Measurements from ENCODE around the gene WWOX. TPM values are rescaled to one million over a fixed set of nuclear protein-coding genes. Genes with fewer than 3 reads are reported as not detected.
A peak's percentile ranks its signal among the peaks of the same experiment; 100 is the strongest.
"Not testable (repeated sequence)": the region's sequence is repeated elsewhere in the genome, so short reads cannot be mapped to it uniquely, and the experiment has no call there.

Gene WWOX
- total RNA-seq, 1 experiment from 2014 or later: 5.3 TPM

GRCh38 chr16:79013930-79014660, 914.6 kb downstream of the WWOX start:
- in situ Hi-C loops (cut with HindIII; ENCODE audit: low pct_unique_long_range_greater_than_20kb, low sequenced_read_pairs): no loop called here
- DNase-seq (ENCODE audit: low read depth, low spot score): no peak

- DNase-seq (ENCODE audit: low read depth, low spot score): no peak
- in situ Hi-C loops (cut with HindIII; ENCODE audit: low pct_unique_long_range_greater_than_20kb, low sequenced_read_pairs): no loop called here
Measured at GRCh38 chr16:79018650-79019429, 919.4 kb downstream of the WWOX start.

- DNase-seq (ENCODE audit: low read depth, low spot score): no peak
- in situ Hi-C loops (cut with HindIII; ENCODE audit: low pct_unique_long_range_greater_than_20kb, low sequenced_read_pairs): no loop called here
Measured at GRCh38 chr16:79019431-79019830, 920.0 kb downstream of the WWOX start.

- in situ Hi-C loops (cut with HindIII; ENCODE audit: low pct_unique_long_range_greater_than_20kb, low sequenced_read_pairs): no loop called here
- no peak for DNase-seq (ENCODE audit: low read depth, low spot score)
Measured at GRCh38 chr16:79021991-79022630, 922.7 kb downstream of the WWOX start.

- DNase-seq (ENCODE audit: low read depth, low spot score): no peak
- in situ Hi-C loops (cut with HindIII; ENCODE audit: low pct_unique_long_range_greater_than_20kb, low sequenced_read_pairs): no loop called here
Measured at GRCh38 chr16:79026117-79026516, 926.7 kb downstream of the WWOX start.

GRCh38 chr16:79036541-79036940, 937.1 kb downstream of the WWOX start:
- in situ Hi-C loops (cut with HindIII; ENCODE audit: low pct_unique_long_range_greater_than_20kb, low sequenced_read_pairs): no loop called here
- DNase-seq (ENCODE audit: low read depth, low spot score): no peak

- in situ Hi-C loops (cut with HindIII; ENCODE audit: low pct_unique_long_range_greater_than_20kb, low sequenced_read_pairs): no loop called here
- DNase-seq (ENCODE audit: low read depth, low spot score): no peak
Measured at GRCh38 chr16:79037521-79038373, 938.3 kb downstream of the WWOX start.

GRCh38 chr16:79041206-79041605, 941.8 kb downstream of the WWOX start:
- in situ Hi-C loops (cut with HindIII; ENCODE audit: low pct_unique_long_range_greater_than_20kb, low sequenced_read_pairs): no loop called here
- DNase-seq (ENCODE audit: low read depth, low spot score): no peak

- in situ Hi-C loops (cut with HindIII; ENCODE audit: low pct_unique_long_range_greater_than_20kb, low sequenced_read_pairs): no loop called here
- DNase-seq (ENCODE audit: low read depth, low spot score): no peak
Measured at GRCh38 chr16:79042141-79042540, 942.7 kb downstream of the WWOX start.

GRCh38 chr16:79042886-79043285, 943.4 kb downstream of the WWOX start:
- no peak for DNase-seq (ENCODE audit: low read depth, low spot score)
- in situ Hi-C loops (cut with HindIII; ENCODE audit: low pct_unique_long_range_greater_than_20kb, low sequenced_read_pairs): no loop called here

GRCh38 chr16:79045191-79045590, 945.7 kb downstream of the WWOX start:
- in situ Hi-C loops (cut with HindIII; ENCODE audit: low pct_unique_long_range_greater_than_20kb, low sequenced_read_pairs): no loop called here
- no peak for DNase-seq (ENCODE audit: low read depth, low spot score)

- in situ Hi-C loops (cut with HindIII; ENCODE audit: low pct_unique_long_range_greater_than_20kb, low sequenced_read_pairs): no loop called here
- peak; percentile 30 for DNase-seq (ENCODE audit: low read depth, low spot score)
Measured at GRCh38 chr16:79047337-79047736, 947.9 kb downstream of the WWOX start.

GRCh38 chr16:79049040-79049439, 949.6 kb downstream of the WWOX start:
- in situ Hi-C loops (cut with HindIII; ENCODE audit: low pct_unique_long_range_greater_than_20kb, low sequenced_read_pairs): no loop called here
- DNase-seq (ENCODE audit: low read depth, low spot score): no peak

GRCh38 chr16:79050063-79050462, 950.6 kb downstream of the WWOX start:
- in situ Hi-C loops (cut with HindIII; ENCODE audit: low pct_unique_long_range_greater_than_20kb, low sequenced_read_pairs): no loop called here

GRCh38 chr16:79051313-79051712, 951.9 kb downstream of the WWOX start:
- no peak for DNase-seq (ENCODE audit: low read depth, low spot score)
- in situ Hi-C loops (cut with HindIII; ENCODE audit: low pct_unique_long_range_greater_than_20kb, low sequenced_read_pairs): no loop called here

More at GRCh38 chr16:79050063-79050462, 950.6 kb downstream of the WWOX start:
- DNase-seq (ENCODE audit: low read depth, low spot score): no peak

GRCh38 chr16:79052198-79052597, 952.7 kb downstream of the WWOX start:
- DNase-seq (ENCODE audit: low read depth, low spot score); in situ Hi-C loops (cut with HindIII; ENCODE audit: low pct_unique_long_range_greater_than_20kb, low sequenced_read_pairs): not testable (repeated sequence)

- in situ Hi-C loops (cut with HindIII; ENCODE audit: low pct_unique_long_range_greater_than_20kb, low sequenced_read_pairs): no loop called here
- DNase-seq (ENCODE audit: low read depth, low spot score): no peak
Measured at GRCh38 chr16:79053577-79053976, 954.1 kb downstream of the WWOX start.
